Renal pelvis (tissue), 4 donors: ENCODE measurements around the gene HOXD13. TPM values are rescaled to one million over a fixed set of nuclear protein-coding genes. Genes with fewer than 3 reads are reported as not detected.

ENCODE experiments used
- DNase-seq: peaks from one replicate; pipeline ENCODE4 v3.0.0-alpha.2; 2013
- polyA plus RNA-seq, 3 donors: library from polyadenylated mRNA; unstranded; fragments of 120-200 nt; gene quantifications; one replicate each; pipeline ENCODE4 v1.2.1, GENCODE V29; 2013; ENCODE audit not compliant: insufficient read length in 3 of 3

Gene HOXD13
- polyA plus RNA-seq, 3 donors: 0.08 to 0.33 (median 0.20) TPM

GRCh38 chr2:176105078-176105729 is 12.7 kb downstream of the HOXD13 start:
- peak; percentile 80 for DNase-seq

DNA sequence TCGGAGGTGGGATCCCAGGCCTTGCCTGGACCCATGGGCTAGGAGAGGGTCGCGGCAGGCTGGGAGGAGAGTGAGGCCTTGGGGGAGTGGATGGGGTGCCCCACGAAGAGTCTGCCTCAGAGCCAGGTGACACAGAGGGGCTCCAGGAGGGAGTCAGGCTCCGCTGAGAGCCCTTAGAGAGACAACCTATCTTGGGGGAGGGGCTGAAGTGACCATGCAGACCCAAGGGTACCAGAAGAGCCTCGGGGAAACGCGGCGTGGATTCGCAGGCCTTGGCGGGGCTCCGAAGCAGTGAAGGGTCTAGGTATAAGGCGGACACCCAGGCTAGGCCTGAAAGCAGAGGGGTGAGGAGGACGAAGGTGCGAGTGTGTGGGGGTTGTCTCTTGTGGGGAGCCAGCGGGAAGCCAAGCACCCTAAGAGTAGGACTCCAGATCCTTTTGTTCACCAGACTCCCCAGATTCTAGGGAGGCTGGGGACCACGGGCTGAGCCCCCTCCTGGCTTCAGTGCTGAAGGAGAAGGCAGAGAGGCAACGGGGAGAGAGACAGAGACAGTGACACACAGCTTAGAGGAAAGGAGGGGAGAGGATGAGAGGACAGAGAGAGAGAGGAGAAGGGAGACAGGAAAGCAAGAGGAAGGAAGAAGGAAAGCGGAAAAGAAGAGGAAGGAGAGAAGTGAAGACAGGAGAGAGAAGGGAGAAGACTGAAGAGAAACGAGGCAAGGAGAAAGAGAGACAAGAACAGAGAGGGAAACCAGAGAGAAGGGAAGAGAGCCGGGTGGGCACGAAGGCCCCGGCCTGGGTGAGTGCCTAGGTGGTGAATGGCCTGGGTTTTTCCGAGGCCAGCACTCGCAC is 13.4 kb downstream of the HOXD13 start:
- DNase-seq: no peak

DNA sequence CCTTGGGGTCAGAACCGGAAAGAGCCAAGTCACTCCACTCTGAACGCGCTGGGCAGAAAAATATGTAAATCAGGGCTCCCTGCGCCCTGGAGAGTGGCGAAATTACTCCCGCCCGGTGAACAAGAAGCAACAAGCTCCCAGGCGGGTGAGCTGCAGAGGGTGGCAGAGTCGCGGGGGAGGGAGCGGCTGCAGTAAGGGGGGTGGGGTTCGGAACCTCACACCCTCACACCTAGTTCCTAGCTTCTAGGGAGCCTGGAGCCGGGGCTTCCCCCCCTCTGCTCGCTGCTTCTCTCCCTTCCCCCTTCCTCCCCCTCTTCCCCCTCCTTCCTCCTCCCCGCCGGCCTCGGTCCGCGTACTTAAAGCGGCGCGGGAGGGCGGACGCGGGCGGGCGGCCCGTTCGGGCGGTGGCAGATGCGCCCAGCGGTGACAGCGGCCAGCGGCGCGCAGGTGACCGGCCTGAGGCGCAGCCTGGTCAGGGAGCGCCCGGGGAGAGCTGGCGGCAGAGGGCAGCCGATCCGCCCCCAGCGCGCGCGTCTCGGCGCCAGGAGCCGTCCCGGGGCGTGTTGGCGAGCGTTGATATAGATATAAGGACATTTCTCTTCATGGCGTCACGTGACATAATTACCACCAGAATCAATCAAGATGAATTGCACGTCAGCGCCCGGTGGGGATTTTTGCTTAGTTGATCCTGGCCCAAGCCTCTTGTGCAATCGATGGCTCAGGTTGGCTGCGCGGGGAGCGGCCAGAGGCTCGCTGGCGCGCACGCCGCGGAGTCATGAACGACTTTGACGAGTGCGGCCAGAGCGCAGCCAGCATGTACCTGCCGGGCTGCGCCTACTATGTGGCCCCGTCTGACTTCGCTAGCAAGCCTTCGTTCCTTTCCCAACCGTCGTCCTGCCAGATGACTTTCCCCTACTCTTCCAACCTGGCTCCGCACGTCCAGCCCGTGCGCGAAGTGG is 14.3 kb downstream of the HOXD13 start, which contains the start of gene HOXD11:
Gene HOXD11 (plus strand): TSS at position 700 of the 959 bp plus-strand sequence. CDS start 76 bp downstream, at position 776.
- peak; percentile 77 for DNase-seq

DNA sequence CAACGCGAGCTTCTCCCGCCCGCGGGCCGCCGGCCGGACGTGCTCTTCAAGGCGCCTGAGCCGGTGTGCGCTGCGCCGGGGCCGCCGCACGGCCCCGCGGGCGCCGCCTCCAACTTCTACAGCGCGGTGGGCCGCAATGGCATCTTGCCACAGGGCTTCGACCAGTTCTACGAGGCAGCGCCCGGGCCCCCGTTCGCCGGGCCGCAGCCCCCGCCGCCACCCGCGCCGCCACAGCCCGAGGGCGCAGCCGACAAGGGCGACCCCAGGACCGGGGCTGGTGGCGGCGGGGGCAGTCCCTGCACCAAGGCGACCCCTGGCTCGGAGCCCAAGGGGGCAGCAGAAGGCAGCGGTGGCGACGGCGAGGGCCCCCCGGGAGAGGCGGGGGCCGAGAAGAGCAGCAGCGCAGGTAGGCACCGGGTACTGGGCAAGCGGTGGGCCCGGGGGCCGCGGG is 15.2 kb downstream of the HOXD13 start:
- DNase-seq: no peak

DNA sequence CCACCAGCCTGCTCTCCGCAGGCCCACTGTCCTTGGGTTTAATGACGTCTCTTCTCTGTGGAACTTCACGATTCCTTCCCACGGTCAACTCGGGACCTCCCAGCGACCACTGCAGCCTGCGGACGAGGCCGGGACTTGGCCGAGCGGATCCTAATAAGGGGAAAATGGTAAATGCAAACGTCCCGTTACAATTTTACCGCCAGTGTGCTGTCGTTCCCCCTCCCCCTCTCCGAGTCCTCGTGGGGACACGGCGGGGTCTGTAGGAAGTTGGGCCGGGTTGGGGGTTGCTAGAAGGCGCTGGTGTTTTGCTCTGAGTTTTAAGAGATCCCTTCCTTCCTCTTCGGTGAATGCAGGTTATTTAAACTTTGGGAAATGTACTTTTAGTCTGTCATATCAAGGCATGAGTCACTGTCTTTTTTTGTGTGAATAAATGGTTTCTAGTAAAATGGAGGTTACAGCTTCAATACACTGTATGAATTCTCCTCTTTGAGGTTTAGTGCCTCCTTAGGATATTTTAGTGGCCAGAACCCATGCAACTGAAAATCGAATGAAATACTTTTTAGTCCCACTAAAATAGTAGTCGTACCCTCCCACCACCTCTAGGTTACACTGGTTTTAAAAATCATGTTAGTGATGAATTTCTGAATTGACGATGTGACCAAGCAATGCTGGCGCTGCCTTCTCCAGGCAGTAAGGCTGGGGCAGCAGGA is 16.8 kb downstream of the HOXD13 start:
- DNase-seq: no peak

DNA sequence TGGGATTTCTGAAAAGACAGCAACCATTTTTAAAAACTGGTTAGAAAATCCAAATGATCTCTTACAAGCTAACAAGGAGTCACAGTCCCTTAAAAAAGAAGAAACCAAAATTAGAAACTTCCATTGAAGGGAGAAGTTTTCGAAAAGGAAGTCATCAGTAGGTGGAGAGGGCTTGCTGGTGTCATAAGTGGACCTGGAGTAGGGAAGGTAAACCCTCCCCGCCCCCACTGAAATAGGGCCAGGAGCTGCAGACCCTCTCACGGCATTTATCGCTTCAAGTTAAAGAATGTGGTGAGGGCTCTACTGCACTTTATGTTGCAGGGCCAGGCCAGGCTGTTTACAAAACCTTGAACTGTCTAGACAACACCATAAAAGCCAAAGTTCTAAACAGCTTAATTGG is 17.4 kb downstream of the HOXD13 start:
- DNase-seq: no peak

- no peak for DNase-seq
Observed at GRCh38 chr2:176110415-176111308, 18.1 kb downstream of the HOXD13 start.

DNA sequence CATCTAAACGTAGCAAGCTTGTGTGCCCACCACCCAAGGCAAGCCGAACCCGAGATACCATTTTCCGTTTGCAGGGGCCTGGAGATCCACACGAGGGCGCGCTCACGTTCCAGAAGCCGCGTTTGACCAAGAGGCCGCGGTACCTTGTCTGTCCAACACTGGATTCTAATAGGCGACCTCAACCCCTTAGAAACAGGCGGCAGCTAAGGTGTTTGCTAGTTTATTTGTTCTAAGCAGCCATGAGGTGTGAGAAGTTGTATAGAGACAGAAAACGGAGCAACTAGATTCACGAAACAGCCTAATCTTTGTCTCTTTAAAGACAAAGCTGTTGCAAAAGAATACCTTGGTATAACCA is 18.8 kb downstream of the HOXD13 start:
- DNase-seq: peak; percentile 90

- no peak for DNase-seq
Observed at GRCh38 chr2:176111846-176112374, 19.4 kb downstream of the HOXD13 start.

GRCh38 chr2:176112375-176113302 is 20.1 kb downstream of the HOXD13 start:
- no peak for DNase-seq

- no peak for DNase-seq
Observed at GRCh38 chr2:176114120-176114929, 21.8 kb downstream of the HOXD13 start.

DNA sequence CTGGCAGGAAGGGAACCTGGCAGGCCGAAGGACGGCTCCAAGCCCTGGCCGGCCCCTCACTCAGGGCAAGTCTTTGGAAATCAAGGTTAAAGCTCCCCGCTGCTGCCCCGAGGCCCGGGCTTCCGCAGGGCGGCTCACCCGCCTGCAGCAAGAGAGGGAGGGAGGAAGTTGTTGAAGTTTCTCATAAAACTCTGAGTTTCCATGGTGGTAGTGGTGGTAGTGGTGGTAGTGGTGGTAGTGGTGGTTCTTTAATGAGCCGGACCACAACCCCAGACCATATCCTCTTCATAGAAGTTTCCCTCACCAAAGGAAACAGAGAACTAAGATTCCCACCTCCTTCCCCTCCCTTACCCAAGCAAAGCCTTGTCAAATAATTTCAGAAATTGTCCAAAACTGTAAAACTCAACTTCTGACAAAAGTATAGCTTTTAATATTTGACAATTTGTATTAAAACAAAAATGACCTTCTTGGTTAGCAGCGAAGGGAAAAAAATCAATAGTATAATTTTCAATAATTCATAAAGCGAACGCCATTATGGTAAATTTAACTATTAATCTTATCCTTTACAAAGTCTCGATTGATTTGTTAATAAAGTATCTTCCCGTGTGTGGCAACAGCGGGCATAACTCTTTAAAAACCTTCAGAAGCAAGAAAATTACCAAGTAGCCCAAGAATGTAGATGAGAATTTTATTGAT is 22.6 kb downstream of the HOXD13 start:
- no peak for DNase-seq

DNA sequence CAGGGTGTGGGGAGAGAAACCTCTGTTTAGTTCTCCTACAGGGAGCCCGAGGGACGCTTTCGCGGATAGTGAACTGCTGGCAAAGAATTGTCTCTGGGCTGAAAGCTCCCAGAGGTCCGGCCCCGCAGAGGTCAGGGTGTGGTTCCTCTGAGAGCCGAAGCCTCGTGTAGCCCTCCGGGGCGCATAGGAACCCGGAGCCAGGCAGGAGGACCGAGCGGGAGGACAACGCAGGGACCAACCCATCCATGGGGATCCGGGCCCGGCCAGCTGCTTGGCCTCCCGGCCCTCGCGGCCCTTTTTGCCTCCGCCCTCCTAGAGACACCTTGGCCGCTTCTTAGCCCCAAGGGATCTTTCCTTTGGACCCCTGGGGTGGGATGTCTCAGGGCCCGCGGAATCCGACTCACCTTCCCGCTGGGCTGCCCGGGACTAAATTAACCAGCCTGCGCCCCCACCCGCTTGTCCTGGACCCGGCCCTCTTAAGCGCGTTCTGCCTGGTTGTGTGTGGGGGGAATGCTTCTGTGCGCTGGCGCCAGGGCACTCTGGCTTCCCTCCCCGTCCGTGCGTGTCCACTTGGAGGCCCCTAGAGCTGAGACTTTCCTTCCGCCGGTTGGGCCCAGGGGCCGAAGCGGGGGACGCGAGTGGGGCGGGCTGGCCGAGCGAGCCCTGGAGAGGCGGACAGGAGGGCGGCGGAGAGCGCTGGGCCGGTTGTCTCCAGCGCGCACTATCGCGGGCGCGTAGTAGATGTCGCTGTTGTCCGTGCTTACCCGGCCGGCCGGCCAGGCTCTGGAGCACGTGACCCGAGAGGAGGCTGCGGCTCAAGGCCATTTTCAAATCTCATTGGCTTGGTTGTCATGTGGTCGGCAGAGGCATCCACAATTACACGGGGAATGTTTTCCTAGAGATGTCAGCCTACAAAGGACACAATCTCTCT is 23.6 kb downstream of the HOXD13 start, which contains the start of gene HOXD10:
Gene HOXD10 (plus strand): TSS at position 896 of the 931 bp plus-strand sequence. CDS start 56 bp downstream, outside the sequence.
- peak; percentile 94 for DNase-seq

DNA sequence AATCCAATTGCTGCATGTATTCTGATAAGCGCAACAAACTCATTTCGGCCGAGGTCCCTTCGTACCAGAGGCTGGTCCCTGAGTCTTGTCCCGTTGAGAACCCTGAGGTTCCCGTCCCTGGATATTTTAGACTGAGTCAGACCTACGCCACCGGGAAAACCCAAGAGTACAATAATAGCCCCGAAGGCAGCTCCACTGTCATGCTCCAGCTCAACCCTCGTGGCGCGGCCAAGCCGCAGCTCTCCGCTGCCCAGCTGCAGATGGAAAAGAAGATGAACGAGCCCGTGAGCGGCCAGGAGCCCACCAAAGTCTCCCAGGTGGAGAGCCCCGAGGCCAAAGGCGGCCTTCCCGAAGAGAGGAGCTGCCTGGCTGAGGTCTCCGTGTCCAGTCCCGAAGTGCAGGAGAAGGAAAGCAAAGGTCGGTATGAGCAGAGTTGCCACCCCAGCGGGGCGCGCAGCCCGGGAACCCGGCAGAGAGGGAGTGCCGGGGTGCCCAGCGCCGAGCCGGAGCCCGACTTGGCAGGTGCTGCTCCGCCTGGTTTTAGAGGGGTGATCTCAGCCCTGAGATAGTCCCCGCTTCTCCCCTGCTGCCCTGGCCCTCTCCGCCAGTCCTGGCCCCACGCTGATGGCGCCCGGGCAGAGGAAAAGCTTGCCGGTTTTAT is 24.8 kb downstream of the HOXD13 start:
- no peak for DNase-seq

GRCh38 chr2:176117823-176118371 is 25.4 kb downstream of the HOXD13 start:
- DNase-seq: no peak
